Endothelial cell of umbilical vein (primary cell): ENCODE data around the gene VWA8.
"Not testable (repeated sequence)": the region's sequence is repeated elsewhere in the genome, so short reads cannot be mapped to it uniquely, and the experiment has no call there.

Source experiments
- CTCF ChIP-seq, 2 donors: IDR thresholded peaks; 1 replicate in 1 of 2; 2 replicates in 1 of 2; pipeline ENCODE4 v1.5.1; 2011; ENCODE audit warnings: low read length in 2 of 2, mild to moderate bottlenecking in 2 of 2, moderate library complexity in 2 of 2, control low read depth in 1 of 2, inconsistent platforms in 1 of 2, low read depth in 1 of 2; ENCODE audit not compliant: insufficient read depth in 1 of 2; ENCODE audit errors: extremely low read depth in 1 of 2
- EZH2 ChIP-seq: IDR thresholded peaks from 2 replicates; pipeline ENCODE4 v1.6.1; 2012; ENCODE audit warnings: borderline replicate concordance, low read depth, mild to moderate bottlenecking, moderate library complexity, low read length, inconsistent platforms; ENCODE audit not compliant: severe bottlenecking
- FOS ChIP-seq: IDR thresholded peaks from 2 replicates; pipeline ENCODE4 v1.6.1; 2011; ENCODE audit warnings: mild to moderate bottlenecking, low read length, moderate library complexity, borderline replicate concordance; ENCODE audit not compliant: insufficient read depth
- POLR2A ChIP-seq: IDR thresholded peaks from 2 replicates; pipeline ENCODE4 v1.6.1; 2012; ENCODE audit warnings: low read depth, mild to moderate bottlenecking, control low read depth, low read length

GRCh38 chr13:41542799-41543198 lies 418.1 kb downstream of the VWA8 start:
- TF ChIP-seq FOS; POLR2A; CTCF (IDR thresholded peaks at IDR 0.05; ENCODE audit: extremely low read depth in 1 of 2, insufficient read depth in 1 of 2, low read depth in 1 of 2, low read length in 2 of 2); EZH2: not testable (repeated sequence)
